OCI-LY1 (cell line): ENCODE results near the gene ADK.

ENCODE experiments used
- H2AFZ ChIP-seq: fragments of 200-600 bp; sonication (generic), shearing (Covaris generic); 2 replicates; pipeline ENCODE4 v1.6.0; 2014; ENCODE audit warnings: antibody characterized with exemption, mild to moderate bottlenecking, low read length
- H3F3A ChIP-seq: fragments of 200-600 bp; sonication (generic), shearing (Covaris generic); 2 replicates; pipeline ENCODE4 v1.6.0; 2014; ENCODE audit warnings: mild to moderate bottlenecking, antibody characterized with exemption, low read length, moderate library complexity; ENCODE audit not compliant: insufficient read depth
- H3K27ac ChIP-seq: fragments of 200-600 bp; sonication (generic); 2 replicates; pipeline ENCODE4 v1.5.1; 2014; ENCODE audit warnings: low read length, mixed run types, mild to moderate bottlenecking, low read depth; ENCODE audit not compliant: poor library complexity, severe bottlenecking
- H3K27me3 ChIP-seq: fragments of 200-600 bp; sonication (generic); 2 replicates; pipeline ENCODE4 v1.6.0; 2014; ENCODE audit warnings: antibody characterized with exemption, mild to moderate bottlenecking, low read length, moderate library complexity; ENCODE audit not compliant: insufficient read depth
- H3K36me3 ChIP-seq: fragments of 200-600 bp; sonication (generic); 2 replicates; pipeline ENCODE4 v1.6.1; 2014; ENCODE audit warnings: mild to moderate bottlenecking, antibody characterized with exemption, low read length, moderate library complexity, mixed read lengths; ENCODE audit not compliant: insufficient read depth
- H3K4me1 ChIP-seq: fragments of 200-600 bp; sonication (generic); 2 replicates; pipeline ENCODE4 v1.5.1; 2014; ENCODE audit warnings: mild to moderate bottlenecking, low read length, moderate library complexity; ENCODE audit not compliant: insufficient read depth, severe bottlenecking
- H3K4me2 ChIP-seq: fragments of 200-600 bp; sonication (generic), shearing (Covaris generic); 2 replicates; pipeline ENCODE4 v1.6.1; 2014; ENCODE audit warnings: low read length
- H3K4me3 ChIP-seq: fragments of 200-600 bp; sonication (generic); 2 replicates; pipeline ENCODE4 v1.5.1; 2014; ENCODE audit warnings: low read length, low read depth, mild to moderate bottlenecking, mixed read lengths; ENCODE audit not compliant: poor library complexity, severe bottlenecking
- H3K79me2 ChIP-seq: fragments of 200-600 bp; shearing (Covaris generic); 2 replicates; pipeline ENCODE4 v1.6.1; 2016; ENCODE audit warnings: mixed run types, low read length, mixed read lengths; ENCODE audit not compliant: insufficient read depth
- H3K9ac ChIP-seq: fragments of 200-600 bp; sonication (generic), shearing (Covaris generic); 2 replicates; pipeline ENCODE4 v1.6.1; 2014; ENCODE audit warnings: mild to moderate bottlenecking, low read length, mixed read lengths
- H3K9me2 ChIP-seq: fragments of 200-600 bp; sonication (generic), shearing (Covaris generic); 2 replicates; pipeline ENCODE4 v1.6.1; 2014; ENCODE audit warnings: low read depth, mild to moderate bottlenecking, low read length, mixed read lengths
- H3K9me3 ChIP-seq: fragments of 200-600 bp; shearing (Covaris generic); 2 replicates; pipeline ENCODE4 v1.6.1; 2014; ENCODE audit warnings: low read length, mixed read lengths
- H4K20me1 ChIP-seq: fragments of 200-600 bp; sonication (generic), shearing (Covaris generic); 2 replicates; pipeline ENCODE4 v1.6.0; 2016; ENCODE audit warnings: mild to moderate bottlenecking, low read length; ENCODE audit not compliant: insufficient read depth
- EZH2 ChIP-seq: fragments of 200-600 bp; sonication (generic), shearing (Covaris generic); IDR thresholded peaks from 2 replicates; pipeline ENCODE4 v1.8.0; 2017; ENCODE audit warnings: borderline replicate concordance, mixed run types, mild to moderate bottlenecking, antibody characterized with exemption, low read length, moderate library complexity, mixed read lengths
- TF ChIP-seq, protein P1 (sequence below): fragments of 200-600 bp; sonication (generic), shearing (Covaris generic); IDR thresholded peaks from 2 replicates; pipeline ENCODE4 v1.5.1; 2017; ENCODE audit warnings: mild to moderate bottlenecking, antibody characterized with exemption, low read length, moderate library complexity, mixed read lengths

Gene ADK

DNA sequence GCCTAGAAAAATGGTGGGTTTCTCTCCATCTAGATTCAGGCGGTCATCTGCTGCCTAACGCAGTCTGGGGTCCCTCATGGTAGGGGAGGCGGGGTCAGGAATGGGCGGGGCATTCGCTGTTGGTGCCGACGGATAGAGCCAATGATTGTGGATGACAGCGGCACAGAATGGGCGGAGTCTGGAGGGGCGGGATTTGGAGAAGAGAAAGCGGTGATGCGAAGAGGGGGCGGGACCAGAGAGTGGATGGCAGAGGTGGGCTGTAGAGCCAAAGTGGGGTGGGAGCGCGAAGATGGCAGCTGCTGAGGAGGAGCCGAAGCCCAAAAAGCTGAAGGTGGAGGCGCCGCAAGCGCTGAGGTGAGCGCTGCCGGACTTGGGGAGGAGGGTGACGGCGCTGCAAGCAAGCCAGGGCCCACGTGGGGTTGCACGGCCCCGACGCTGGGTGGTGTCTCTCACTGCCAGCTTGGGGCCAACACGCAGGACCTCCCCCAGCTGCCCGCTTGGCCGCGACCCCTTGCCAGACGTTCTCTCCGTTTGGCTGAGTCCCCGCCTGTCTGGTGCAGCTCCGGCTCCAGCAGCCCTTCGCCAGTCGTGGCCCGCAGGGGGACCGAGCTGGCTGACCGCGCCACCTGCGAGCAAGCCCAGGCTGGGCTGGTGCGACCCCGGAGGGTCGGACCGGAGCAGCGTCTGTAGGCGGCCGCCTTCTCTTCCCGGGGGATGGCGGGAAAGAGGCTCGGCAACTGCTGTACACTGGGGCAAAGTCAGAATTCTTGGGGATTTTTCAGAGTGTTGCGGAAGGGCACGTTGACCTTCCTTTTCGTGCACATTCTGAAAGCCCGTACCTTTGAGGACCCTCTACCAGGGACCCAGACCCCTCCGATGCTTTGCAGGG, at the start of gene ADK:
TSS of gene ADK (plus strand) at position 232 of the 889 bp plus-strand sequence. CDS start at position 290, 58 bp downstream.
- Histone ChIP-seq H3K9ac (peak within 1 kb of the TSS; percentile 83), H2AFZ (no peak within 1 kb of the TSS), H3K27ac (peak within 1 kb of the TSS; percentile 78), H4K20me1 (no peaks in the 10 kb centered on the region), H3K4me2 (peak within 1 kb of the TSS; percentile 74), H3K36me3 (peaks cover 8% of the 10 kb centered on the region; the same call in 1 of the 2 replicates), H3K4me3 (peak within 1 kb of the TSS; percentile 80), H3K27me3 (no peaks in the 10 kb centered on the region), H3F3A (no peaks in the 10 kb centered on the region), H3K79me2 (peaks cover 51% of the 10 kb centered on the region), H3K9me2 (no peaks in the 10 kb centered on the region), H3K9me3 (no peaks in the 10 kb centered on the region), H3K4me1 (peaks cover 32% of the 10 kb centered on the region)
- TF ChIP-seq, protein P1, sequence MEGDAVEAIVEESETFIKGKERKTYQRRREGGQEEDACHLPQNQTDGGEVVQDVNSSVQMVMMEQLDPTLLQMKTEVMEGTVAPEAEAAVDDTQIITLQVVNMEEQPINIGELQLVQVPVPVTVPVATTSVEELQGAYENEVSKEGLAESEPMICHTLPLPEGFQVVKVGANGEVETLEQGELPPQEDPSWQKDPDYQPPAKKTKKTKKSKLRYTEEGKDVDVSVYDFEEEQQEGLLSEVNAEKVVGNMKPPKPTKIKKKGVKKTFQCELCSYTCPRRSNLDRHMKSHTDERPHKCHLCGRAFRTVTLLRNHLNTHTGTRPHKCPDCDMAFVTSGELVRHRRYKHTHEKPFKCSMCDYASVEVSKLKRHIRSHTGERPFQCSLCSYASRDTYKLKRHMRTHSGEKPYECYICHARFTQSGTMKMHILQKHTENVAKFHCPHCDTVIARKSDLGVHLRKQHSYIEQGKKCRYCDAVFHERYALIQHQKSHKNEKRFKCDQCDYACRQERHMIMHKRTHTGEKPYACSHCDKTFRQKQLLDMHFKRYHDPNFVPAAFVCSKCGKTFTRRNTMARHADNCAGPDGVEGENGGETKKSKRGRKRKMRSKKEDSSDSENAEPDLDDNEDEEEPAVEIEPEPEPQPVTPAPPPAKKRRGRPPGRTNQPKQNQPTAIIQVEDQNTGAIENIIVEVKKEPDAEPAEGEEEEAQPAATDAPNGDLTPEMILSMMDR = peak; percentile 34
- TF ChIP-seq EZH2 = no peak

DNA sequence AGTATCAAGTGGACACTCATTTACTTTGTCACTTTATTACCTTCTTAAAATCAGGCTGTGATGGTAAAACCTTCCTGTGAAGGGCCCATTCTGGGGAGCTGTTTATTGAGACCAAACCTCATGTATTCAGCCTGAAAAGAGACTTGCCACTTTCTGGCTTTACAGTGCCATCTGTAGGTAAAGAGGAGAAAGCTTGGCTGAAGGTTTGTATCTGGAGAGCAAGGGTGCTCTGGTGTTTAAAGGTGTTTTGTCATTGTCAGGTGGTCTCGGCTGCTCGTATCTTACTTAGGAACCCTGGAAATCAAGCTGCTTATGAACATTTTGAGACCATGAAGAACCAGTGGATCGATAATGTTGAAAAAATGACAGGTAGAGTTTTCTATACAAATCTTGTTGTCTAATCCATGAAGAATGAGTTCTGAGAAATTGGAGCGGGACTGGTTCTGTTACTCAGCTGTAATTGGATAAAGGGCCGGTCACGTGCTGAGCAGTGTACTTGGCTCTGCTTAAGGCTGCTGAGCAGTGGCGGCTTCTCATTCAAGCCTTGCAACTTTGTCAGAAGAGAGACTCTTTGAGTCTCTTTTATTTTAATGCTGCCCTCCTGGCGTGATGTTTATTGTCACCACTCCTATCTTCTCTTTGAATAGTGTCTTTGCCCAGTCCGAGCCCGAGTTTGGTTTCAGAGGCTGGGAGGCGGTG, 47.3 kb upstream of the ADK start:
- TF ChIP-seq, protein P1 = peak; percentile 77
- no peak for TF ChIP-seq EZH2
- no peak overlapping the region for H3K9ac ChIP-seq
- peak overlapping the region; percentile 8; the same call in 1 of the 2 replicates for H3K4me2 ChIP-seq
- H3K4me1 ChIP-seq = no peaks in the 10 kb centered on the region
- H3K79me2 ChIP-seq = no peaks in the 10 kb centered on the region
- no peak overlapping the region for H3K4me3 ChIP-seq
- no peak overlapping the region for H3K27ac ChIP-seq
- no peak overlapping the region for H2AFZ ChIP-seq
- H3K9me2 ChIP-seq = no peaks in the 10 kb centered on the region
- no peaks in the 10 kb centered on the region for H3F3A ChIP-seq
- H4K20me1 ChIP-seq = no peaks in the 10 kb centered on the region
- H3K9me3 ChIP-seq = no peaks in the 10 kb centered on the region
- H3K27me3 ChIP-seq = no peaks in the 10 kb centered on the region
- peaks cover 6% of the 10 kb centered on the region; the same call in 1 of the 2 replicates for H3K36me3 ChIP-seq

DNA sequence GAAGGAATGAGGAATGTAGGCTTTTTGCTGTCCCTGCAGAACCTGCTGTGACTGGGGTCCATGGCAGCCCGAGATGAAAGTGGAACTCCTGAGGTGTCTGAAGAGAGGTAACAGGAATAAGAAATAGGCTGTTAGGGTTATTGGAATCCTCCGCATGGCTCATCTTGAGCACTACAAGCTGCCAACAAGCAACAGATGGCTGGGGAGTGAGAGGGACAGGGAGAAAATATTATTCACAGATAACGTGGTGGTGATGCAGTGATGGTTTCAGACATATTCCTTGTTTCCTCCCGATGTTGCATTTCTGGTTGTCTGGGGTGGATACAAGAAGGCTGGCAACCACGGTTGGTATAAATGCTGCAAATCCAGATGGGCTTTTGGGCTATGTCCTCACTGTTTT, 46.5 kb upstream of the ADK start:
- Histone ChIP-seq H3K9ac (no peak overlapping the region), H3K4me3 (no peak overlapping the region), H4K20me1 (no peaks in the 10 kb centered on the region), H3K4me2 (no peak overlapping the region), H3K4me1 (no peaks in the 10 kb centered on the region), H3K9me3 (no peaks in the 10 kb centered on the region), H3K27ac (no peak overlapping the region), H2AFZ (no peak overlapping the region), H3K9me2 (no peaks in the 10 kb centered on the region), H3K79me2 (no peaks in the 10 kb centered on the region), H3K27me3 (no peaks in the 10 kb centered on the region), H3K36me3 (peaks cover 14% of the 10 kb centered on the region; the same call in 1 of the 2 replicates), H3F3A (no peaks in the 10 kb centered on the region)
- TF ChIP-seq, protein P1 = no peak
- no peak for TF ChIP-seq EZH2
